Thyroid gland (tissue), 4 donors: ENCODE results near the gene DTNBP1. TPM values are rescaled to one million over a fixed set of nuclear protein-coding genes. Genes with fewer than 3 reads are reported as not detected.

Experiments used
- DNase-seq, 2 donors: peaks; one replicate each; pipeline ENCODE4 v3.0.0-alpha.2; 2019
- H3K27ac ChIP-seq, 3 donors: fragments of 200-600 bp; sonication (generic); 1 replicate in 2 of 3; 2 replicates in 1 of 3; pipeline ENCODE4 v1.5.1; 2016 to 2019; ENCODE audit warnings: mild to moderate bottlenecking in 1 of 3, moderate library complexity in 1 of 3
- H3K27me3 ChIP-seq: fragments of 200-600 bp; sonication (generic); one replicate; pipeline ENCODE4 v1.5.1; 2019
- H3K36me3 ChIP-seq, 2 donors: fragments of 200-600 bp; sonication (generic); one replicate each; pipeline ENCODE4 v1.5.1; 2016 to 2019
- H3K4me1 ChIP-seq, 2 donors: fragments of 200-600 bp; sonication (generic); one replicate each; pipeline ENCODE4 v1.5.1; 2017 to 2019
- H3K4me3 ChIP-seq, 3 donors: fragments of 200-600 bp; sonication (generic); replicated peaks in 1 of 3; 1 replicate in 2 of 3; 2 replicates in 1 of 3; pipeline ENCODE4 v1.5.1; 2016; ENCODE audit warnings: mild to moderate bottlenecking in 1 of 3
- H3K9me3 ChIP-seq: fragments of 200-600 bp; sonication (generic); one replicate; pipeline ENCODE4 v1.5.1; 2017
- CTCF ChIP-seq, 6 experiments: fragments of 200-600 bp in 3 of 6; fragments of 450-650 bp in 3 of 6; sonication (generic) in 3 of 6; IDR thresholded peaks; one replicate each; pipeline ENCODE4 v1.5.1; 2016 to 2019; ENCODE audit warnings: antibody characterized with exemption in 6 of 6, mild to moderate bottlenecking in 2 of 6, inconsistent platforms in 1 of 6, moderate library complexity in 1 of 6
- POLR2A ChIP-seq, 2 donors: fragments of 450-650 bp; IDR thresholded peaks; one replicate each; pipeline ENCODE4 v1.6.1; 2017; ENCODE audit warnings: antibody characterized with exemption in 2 of 2, mild to moderate bottlenecking in 2 of 2, moderate library complexity in 1 of 2
- WGBS, 2 donors: methylation state at CpG; one replicate each; pipeline ENCODE4 v1.1.5; 2017; 5-methylcytosine and 5-hydroxymethylcytosine counted together
- intact Hi-C: fragments of 100-400 bp; cut with DNase I; formaldehyde crosslinking; loops from one replicate; pipeline ENCODE4 v1.15.1; 2023
- total RNA-seq, 4 donors: library from RNA; depleted of rRNA; stranded (reverse); fragments of >200 nt; gene quantifications; one replicate each; pipeline ENCODE4 v1.2.3, GENCODE V29; 2016

DTNBP1 gene
- total RNA-seq, 4 donors from 2014 or later = 10.3 to 19.2 (median 12.2) TPM

GRCh38 chr6:15689586-15690482 is 27.0 kb upstream of the DTNBP1 start:
- intact Hi-C loops = loop anchor here (5.0 to 10.0 kb wide), 3 partner anchors 435 to 517 kb away; partner anchors contain the start of gene MYLIP
- Histone ChIP-seq H3K27me3 (no peaks in the 10 kb centered on the region), H3K9me3 (no peaks in the 10 kb centered on the region), H3K27ac (no peak overlapping the region), H3K4me3 (no peak overlapping the region), H3K36me3 (no peaks in the 10 kb centered on the region), H3K4me1 (peaks cover 0 to 3% of the 10 kb centered on the region in 2 donors)
- TF ChIP-seq POLR2A (IDR thresholded peaks at IDR 0.05) (no peak), CTCF (IDR thresholded peaks at IDR 0.05) (no peak)
- no peak for DNase-seq
- 77 to 81% methylated on average over 5 of the region's 5 CpGs for WGBS, 2 donors

- Histone ChIP-seq H3K9me3 (no peaks in the 10 kb centered on the region), H3K27me3 (no peaks in the 10 kb centered on the region), H3K27ac (no peak overlapping the region), H3K36me3 (no peaks in the 10 kb centered on the region), H3K4me3 (no peak overlapping the region), H3K4me1 (peaks cover 0 to 1% of the 10 kb centered on the region in 2 donors)
- DNase-seq = no peak
- TF ChIP-seq POLR2A (IDR thresholded peaks at IDR 0.05) (no peak), CTCF (IDR thresholded peaks at IDR 0.05) (no peak)
- intact Hi-C loops = no loop called here
Measured at GRCh38 chr6:15685619-15686018, 22.8 kb upstream of the DTNBP1 start.

GRCh38 chr6:15682965-15683822 is 20.4 kb upstream of the DTNBP1 start:
- WGBS, 2 donors = 94% methylated on average over 7 of the region's 7 CpGs
- no peak for DNase-seq
- Histone ChIP-seq H3K36me3 (no peaks in the 10 kb centered on the region), H3K4me1 (no peaks in the 10 kb centered on the region), H3K27ac (no peak overlapping the region), H3K4me3 (no peak overlapping the region), H3K9me3 (no peaks in the 10 kb centered on the region), H3K27me3 (no peaks in the 10 kb centered on the region)
- no peak for TF ChIP-seq POLR2A (IDR thresholded peaks at IDR 0.05)
- no peak for TF ChIP-seq CTCF (IDR thresholded peaks at IDR 0.05)
- intact Hi-C loops = no loop called here

GRCh38 chr6:15681946-15682345 is 19.1 kb upstream of the DTNBP1 start:
- no peaks in the 10 kb centered on the region for H3K4me1 ChIP-seq
- no peaks in the 10 kb centered on the region for H3K36me3 ChIP-seq
- no peaks in the 10 kb centered on the region for H3K27me3 ChIP-seq
- 90 to 96% methylated on average over 1 of the region's 1 CpG for WGBS, 2 donors
- DNase-seq = no peak
- no peak for TF ChIP-seq CTCF (IDR thresholded peaks at IDR 0.05)
- TF ChIP-seq POLR2A (IDR thresholded peaks at IDR 0.05) = no peak
- H3K9me3 ChIP-seq = no peaks in the 10 kb centered on the region
- intact Hi-C loops = no loop called here
- no peak overlapping the region for H3K27ac ChIP-seq
- H3K4me3 ChIP-seq = no peak overlapping the region

GRCh38 chr6:15678514-15678913 is 15.7 kb upstream of the DTNBP1 start:
- no peaks in the 10 kb centered on the region for H3K4me1 ChIP-seq
- no peak for TF ChIP-seq POLR2A (IDR thresholded peaks at IDR 0.05)
- TF ChIP-seq CTCF (IDR thresholded peaks at IDR 0.05) = no peak
- intact Hi-C loops = no loop called here
- no peaks in the 10 kb centered on the region for H3K36me3 ChIP-seq
- H3K9me3 ChIP-seq = no peaks in the 10 kb centered on the region
- no peak for DNase-seq
- H3K4me3 ChIP-seq = no peak overlapping the region
- no peaks in the 10 kb centered on the region for H3K27me3 ChIP-seq
- no peak overlapping the region for H3K27ac ChIP-seq
